GM19463 (cell line): ENCODE measurements around the gene RASGRP1.
"Not testable (repeated sequence)": the region's sequence is repeated elsewhere in the genome, so short reads cannot be mapped to it uniquely, and the experiment has no call there.

Experiments
- ATAC-seq: cut with Tn5 transposase; IDR thresholded peaks from one replicate; pipeline ENCODE4 v1.9.1; 2021; ENCODE audit warnings: mild to moderate bottlenecking, moderate library complexity; ENCODE audit not compliant: unreplicated experiment

RASGRP1 gene

DNA sequence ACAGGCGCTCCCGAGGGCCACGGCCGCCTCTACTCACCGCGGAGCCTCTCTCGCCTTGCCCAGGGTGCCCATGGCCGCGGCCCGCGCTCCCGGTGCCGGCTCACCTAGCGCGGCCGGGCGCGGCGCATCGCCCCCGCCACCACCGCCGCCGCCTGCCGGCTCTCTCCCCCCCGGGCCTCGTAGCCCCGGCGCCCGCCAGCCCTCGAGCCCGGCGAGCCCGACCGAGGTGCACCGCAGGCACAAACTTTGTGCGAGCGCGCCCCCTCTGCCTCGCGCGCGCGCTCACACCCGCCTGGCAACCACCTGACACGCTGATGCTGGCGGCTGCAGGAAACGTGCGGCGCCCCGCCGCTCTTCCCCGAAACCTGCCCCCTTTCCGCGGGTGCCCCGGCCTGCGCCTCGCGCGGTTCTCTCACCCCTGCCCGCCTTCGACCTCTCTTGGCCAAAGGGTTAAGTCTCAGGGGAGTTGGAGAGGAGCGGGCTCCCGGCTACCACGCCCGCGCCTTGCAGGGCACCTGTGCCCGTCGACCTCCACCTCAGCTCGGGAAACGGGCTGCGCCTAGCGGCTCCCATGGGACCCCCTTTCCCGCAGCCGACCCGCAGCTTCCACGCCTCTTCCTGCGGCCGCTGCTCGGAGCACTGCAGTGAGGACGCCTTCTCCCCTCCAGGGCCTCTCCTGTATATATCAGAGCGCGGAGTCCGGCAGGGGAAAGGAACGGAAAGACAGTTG is at the start of gene RASGRP1:
Gene RASGRP1, minus strand, starts transcription at position 258 of the 730 bp plus-strand sequence. Its CDS starts 186 bp downstream, at position 72.
- peak; percentile 64 for ATAC-seq

DNA sequence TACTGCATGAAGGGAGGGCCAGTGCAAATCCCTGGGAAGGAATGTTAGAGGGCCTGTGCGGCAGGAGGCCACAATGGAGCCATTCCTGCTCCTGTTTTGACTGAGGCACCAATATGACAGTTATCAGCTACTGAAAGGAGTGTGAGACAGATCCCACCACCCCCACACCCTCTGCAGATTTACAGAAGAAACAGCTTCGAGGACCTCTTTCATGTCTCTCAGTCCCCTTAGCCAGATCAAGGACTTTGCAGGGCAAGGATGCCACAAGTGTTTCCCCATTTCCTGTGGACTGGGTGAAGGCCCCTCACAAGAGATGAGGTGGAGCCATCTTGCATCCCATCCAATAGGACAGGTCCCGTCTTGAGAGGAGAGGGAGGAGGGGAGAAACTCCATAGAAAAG is 48.5 kb upstream of the RASGRP1 start:
- no peak for ATAC-seq

DNA sequence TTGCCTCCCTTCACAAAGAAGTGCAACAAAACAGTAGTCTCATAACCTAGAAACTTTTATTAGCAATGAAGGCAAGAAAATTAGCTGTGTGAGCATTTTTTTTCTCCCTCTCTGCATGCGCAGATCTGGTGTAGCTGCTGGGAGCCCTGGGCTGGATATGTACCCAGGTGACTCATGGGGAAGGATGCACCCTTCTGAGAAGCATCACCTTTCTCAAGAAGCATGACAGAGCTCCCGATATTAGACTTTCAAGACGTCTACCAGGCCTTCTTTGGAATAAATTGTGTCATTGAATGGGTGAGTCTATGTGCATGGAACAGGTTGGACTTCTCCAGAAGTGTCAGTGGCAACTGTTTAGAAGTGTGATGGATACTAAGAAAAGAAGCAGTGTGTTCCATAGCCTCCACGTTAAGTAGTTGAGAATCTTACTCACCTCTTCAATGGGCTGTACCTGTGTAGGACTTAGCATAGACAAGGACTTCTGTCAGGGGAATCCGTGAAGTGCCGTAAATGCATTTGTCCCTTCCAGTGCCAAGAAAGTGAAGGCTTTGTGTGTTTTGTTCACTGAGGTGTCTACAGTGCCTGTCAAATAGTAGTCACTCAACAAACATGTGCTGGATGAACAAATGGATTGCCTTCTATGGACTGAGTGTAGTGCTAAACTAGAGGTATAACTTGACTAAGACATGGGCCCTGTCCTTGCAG is 47.7 kb upstream of the RASGRP1 start:
- no peak for ATAC-seq

DNA sequence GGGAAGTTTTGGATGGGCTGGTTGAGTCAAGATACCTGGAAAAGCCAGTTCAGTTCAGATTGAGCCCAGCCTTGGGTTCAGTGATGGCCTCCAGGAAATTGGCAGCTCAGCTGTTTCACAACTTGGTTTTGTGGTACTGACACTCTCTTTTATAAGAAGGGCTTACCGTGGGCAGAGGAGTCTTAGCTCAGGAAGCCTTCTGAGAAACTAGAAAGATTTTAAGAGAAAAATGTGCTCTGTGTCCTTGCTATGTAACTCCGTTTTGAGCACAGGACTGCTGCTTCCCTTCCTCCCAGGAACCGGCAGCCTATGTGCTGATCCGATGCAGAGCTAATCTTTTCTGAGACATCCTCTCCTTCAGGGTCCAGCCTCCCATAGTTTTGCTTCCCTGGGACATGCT is 46.6 kb upstream of the RASGRP1 start:
- no peak for ATAC-seq

DNA sequence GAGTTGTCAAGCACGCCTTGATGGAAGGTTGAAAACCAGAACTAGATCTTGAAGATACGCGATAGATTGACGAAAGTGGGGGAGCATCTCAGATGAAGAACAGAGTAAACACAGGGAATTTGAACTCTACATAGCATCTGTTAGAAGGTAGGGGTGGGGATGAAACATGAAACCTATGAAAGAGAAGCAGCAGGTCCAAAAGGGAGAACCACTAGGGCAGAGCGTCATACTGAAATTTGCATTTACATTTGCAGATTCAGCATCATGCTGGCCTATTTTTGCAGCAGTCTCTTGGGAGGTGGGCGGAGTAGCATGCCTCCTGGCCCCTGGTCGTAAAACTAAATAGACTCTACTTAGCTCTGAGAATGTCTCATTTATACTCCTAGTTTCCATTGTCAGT is 46.1 kb upstream of the RASGRP1 start:
- peak; percentile 62 for ATAC-seq

DNA sequence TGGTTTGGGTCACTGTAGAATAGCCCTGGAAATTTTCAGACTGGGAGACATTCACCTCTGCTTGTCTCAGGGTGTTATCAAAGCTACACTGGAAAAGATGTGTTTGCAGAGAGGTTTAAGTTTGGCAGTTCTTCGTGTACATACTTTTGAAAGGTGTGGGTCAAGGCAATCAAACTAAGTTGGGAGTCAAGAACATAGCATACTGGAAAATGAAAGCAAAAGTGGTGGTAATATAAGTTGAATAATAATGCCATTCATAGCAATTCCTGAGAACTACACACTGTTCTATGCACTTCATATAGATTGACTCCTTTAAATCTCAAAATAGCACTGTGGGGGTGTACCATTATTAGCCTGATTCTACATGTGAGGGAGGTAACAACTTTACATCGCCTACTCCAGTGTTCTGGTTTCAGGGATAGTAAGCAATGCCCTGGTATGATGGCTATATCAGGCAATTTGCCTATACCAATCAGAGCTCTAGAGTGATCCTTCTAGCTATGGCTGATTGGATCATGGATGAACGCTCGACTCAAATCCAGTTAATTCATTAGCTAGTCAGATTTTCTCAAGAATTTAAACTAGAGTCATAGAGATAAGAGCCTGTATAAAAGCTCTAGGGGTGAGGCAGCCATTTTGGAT is 44.6 kb upstream of the RASGRP1 start:
- no peak for ATAC-seq

DNA sequence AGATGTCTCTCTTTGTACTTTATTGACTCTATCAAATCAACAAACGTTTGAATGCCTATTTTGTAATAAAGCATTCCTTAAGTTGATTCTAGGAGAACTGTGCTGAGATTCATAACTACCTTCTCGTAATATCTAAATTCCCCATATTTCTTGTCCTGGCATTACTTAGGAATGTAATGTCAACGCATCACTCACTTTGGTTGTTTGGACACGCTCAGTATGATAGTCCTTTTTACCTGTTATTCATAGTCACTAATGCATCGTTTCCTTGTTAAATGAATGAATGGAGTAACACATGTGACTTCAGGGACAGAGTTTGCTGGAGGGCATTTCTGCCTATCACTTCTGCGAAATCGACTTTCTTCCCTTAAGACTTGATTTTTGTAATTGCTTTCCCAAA is 44.1 kb upstream of the RASGRP1 start:
- no peak for ATAC-seq

DNA sequence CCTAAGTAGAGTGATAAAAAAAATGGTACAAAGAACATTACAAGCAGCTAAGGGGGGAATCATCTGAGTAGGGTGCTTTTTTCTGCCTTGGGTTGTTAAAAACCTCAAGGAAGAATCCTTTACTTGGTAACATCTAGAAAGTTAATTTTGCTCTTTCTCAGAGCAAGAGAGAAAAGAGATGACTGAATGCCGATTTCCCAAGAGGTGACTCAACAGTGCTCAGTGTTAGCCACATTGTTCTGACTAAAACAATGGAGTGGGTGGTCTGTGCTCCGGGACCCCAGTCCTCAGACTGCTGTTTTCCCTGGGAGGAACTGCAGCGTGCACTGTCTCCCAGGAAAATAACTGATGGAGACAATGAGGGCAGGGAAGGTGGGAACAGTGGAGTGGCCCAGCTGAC is 41.1 kb upstream of the RASGRP1 start:
- ATAC-seq: no peak

DNA sequence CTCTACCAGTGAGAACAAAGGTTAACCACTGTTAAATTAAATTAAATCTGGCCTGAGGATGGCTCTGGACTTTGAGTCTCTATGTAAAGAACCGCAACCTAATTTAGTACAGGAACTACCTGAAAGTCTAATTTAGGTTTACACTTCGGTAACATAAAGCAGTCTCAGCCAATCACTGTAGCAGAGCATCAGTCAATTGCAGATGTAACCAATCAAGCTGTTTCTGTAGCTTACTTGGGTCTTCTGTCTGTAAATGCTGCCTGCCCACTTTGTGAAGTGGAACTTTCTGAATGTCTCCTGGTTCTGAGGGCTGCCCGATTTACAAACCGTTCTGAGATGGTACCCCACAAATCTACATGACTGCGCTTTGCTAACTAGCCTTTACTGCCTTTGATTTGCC is 39.1 kb upstream of the RASGRP1 start:
- no peak for ATAC-seq

DNA sequence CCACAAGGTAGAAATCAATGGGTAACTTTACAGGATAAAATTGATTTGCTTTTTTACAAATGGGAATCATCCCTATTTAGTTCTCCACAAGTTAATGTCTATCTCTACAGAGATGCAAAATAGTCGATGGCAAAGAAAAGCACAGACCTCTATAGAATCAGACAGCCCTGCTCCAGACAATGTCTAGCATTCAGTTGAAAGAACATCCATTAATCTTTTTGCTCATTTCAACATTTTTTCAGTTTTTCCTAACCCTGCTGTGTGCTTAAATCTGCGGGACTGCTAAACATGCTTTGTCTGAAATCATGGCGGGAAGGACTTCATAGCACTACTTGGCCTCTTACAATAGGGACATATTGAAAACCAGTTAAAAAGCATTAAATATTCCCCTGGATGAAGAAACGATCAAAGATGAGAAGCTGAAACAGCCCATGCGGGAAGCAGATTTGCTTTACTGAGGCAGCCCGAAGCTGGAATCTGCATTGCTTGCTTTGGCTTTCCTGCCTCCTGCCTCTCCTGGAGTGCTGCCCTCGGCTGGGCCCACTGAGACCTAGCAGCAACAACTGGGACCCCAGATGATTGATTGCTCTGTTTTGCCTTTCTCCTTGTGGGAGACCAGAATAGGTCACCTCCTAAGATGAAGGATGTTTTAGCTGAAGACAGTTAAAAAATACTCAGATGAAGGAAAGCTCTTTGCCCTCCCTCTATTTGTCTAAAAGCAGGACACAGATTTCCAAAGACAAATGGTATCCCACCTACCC is 38.5 kb upstream of the RASGRP1 start:
- ATAC-seq: no peak

DNA sequence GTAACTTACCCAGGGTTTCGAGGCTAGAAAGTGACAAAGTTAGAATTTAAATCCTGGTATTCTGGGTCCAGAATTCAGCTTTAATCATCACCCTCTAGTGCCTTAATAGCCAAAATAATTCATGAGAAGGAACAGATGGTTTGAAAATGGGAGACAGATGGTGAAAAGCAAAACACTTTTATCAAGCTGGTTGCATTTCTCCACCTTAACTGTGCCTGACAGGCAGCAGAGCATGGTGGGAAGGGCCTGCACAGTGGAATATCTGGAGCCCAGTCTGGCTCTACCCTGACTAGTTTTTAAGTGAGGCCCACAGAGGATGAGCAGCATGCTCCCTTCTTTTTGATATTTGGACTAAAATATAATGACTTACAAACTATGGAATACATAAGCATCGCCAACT is 35.6 kb upstream of the RASGRP1 start:
- no peak for ATAC-seq

DNA sequence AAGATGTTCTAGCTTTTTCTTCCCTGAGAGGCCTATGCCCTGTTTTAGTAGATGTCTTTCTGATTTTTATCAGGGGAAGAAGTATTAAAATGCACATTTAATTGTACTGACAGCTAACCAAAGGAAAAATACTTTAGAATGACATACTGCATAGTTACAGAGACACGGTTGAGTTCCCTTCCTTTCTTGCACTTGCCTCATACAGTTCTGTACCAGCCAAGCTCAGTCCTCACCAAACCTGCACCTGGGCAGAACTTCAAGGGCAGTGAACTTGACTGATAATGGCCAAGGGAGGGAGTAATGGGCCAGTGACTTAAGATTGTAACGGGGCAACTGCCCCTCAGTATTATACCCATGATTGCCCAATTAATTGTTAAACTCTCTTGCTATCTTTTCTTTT is 34.1 kb upstream of the RASGRP1 start:
- no peak for ATAC-seq

DNA sequence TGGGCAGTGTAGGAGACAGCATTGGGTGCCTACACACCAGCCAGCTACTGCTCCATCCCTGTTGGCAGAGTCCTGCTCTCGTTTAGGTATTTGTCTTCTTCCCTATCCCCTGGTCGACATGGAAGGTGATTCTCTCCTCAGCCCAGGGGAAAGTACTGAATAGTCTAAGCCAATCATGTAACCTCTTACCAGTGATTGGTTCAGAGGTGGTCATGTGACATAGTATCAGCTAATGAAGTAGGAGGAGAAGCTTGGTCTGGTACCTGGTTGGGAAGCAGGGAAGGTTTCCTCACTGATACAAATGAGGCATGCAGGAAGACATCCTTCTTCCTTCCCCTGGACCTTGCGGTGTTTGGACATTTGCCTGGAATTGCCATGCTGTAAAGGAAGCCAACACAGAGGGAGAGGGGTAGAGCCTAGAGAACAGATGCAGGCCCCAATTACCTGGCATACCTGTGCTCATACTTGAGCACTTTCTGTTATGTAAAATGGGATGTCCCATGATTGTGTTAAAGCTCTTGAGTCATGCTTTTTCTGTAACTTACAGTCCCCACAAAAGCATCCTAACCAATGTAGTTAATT is 32.7 kb upstream of the RASGRP1 start:
- ATAC-seq: no peak

DNA sequence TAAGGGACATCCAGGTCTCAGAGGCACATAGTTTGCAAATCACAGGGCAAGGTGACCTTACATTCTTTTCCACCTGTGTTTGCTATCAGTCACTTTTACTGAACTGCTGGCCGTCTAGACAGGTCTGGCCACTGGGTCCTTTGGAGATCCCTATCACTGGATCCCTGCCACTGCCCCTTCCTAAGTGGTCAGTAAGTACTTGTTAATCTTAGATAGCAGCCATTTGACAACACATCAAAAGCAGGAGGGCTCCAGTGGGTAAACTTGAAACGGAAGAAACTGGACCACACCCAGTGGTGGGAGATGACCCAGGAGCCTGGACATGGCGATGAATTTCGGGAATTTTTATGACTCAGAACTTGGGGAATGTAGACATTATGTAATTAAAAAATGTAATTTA is 28.9 kb upstream of the RASGRP1 start:
- no peak for ATAC-seq

DNA sequence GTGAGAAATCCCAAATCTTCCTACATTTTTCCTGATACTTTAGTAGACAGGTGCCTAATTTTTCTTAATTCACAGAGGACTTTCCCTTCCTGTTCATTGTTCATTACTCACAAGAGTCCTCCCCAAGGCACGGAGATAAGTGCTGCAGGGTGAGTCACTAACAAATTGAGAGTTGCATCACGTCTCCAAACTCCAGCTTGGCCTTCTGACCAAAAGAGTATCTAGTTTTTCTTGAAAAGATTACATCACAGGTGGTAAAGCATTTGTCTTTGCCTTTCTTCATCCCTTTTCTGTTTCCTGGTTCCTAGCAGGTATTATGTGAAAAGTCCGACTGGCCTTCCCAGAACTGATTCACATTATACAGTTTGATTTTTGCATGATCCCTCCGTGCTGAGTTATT is 24.9 kb upstream of the RASGRP1 start:
- ATAC-seq: no peak

DNA sequence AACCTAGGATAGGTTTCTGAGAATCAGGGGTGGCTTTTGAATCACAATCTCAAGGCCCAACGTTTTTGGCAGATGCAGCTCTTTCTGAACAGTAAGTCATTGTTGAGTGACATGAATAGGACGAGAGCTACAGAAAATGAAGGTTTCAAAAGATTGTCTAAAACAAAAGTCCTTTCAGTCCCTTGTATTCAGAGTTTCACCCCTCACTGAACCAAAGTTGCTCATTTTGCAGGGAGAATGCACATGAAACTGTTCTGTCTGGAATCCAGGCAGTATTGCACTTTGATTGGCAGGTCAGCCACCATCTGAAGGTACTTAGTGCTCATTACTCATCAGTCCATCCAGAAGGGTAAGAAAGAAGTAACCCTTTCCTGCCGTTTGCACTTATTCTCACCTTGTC is 24.1 kb upstream of the RASGRP1 start:
- no peak for ATAC-seq

DNA sequence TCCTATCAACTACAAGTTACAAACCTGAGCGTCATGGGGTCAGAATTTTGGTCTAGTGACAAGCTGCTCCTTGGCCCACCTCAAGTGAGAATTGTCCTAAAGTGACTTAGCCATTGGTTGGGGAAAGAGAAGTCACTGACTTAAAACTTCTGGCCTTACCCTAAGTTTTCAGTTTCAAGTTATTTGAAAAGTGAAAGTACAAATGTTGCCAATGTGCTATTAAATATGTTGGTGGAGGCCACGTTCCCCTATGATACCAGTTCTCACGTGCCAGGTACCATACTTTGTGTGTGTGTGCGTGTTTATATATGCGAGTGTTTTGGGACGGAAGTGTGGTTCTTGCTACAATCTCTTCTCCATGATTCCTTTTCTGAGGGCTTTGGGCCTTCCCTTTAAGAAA is 22.6 kb upstream of the RASGRP1 start:
- ATAC-seq: peak; percentile 63

DNA sequence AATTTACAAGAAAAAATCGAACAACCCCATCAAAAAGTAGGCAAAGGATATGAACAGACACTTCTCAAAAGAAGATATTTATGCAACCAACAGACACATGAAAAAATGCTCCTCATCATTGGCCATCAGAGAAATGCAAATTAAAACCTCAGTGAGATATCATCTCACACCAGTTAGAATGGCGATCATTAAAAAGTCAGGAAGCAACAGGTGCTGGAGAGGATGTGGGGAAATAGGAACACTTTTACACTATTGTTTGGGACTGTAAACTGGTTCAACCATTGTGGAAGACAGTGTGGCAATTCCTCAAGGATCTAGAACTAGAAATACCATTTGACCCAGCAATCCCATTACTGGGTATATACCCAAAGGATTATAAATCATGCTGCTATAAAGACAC is 21.4 kb upstream of the RASGRP1 start:
- ATAC-seq: not testable (repeated sequence)

DNA sequence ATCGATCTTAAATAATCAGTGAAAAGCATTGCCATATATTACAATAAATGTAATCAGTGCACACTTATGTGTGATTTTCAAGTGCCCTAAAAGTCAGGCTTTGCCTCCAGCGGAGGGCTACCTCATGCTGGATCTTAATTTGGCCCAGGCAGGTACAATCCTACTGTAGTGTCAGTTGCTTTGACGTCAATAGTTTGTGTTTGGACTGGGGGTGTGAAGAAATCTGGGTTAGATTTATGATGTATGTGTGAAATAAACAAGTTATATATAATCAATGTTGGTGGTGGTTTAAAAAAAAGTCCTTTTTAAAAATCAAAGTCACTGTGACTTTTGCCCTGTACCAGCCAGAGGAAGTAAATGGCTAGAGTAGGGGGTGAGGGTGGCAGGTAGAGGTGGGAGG is 14.0 kb upstream of the RASGRP1 start:
- ATAC-seq: no peak

DNA sequence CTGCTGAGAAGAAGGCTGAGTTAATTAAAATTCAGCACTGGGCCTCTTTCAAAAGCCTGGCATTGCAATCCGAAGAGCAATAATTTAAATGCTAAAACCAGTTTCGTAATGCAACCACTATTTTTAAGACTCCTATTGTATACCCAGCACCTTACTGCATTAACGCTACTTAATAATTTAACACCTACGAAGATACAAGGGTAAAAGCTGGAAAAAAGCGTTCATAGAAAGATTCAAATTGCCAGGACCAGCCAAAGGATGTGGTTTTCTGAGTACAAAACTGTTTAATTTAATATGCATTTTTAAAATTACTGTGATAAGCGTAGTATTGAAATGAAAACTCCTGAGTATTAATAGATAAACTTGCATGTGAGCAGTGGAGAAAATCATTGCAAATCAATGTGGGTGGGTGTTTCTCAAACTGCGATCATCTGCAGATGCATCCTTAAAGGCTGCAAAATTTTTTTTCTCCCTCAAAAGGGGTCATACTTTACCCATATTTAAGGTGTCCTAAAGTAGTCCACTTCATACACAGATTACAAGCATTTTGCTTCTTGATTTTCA is 12.9 kb upstream of the RASGRP1 start:
- no peak for ATAC-seq

DNA sequence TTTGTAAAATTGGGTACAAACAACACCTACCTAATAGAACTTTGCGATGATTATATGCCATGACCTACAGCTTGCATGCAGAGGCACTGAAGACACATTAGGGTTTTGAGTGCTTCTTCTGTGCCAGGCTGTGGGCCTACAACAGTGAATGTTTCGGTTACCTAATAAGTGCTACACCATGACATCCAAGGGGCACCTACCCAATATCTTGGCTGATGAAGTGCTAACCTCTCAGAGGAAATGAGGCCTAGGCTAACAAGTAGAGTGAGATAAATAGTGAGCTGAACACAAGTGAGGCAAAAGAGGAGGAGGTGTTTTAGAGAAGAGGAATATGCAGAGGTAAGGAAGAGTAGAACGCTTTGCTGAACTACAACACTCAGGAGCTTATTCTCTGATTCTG is 12.2 kb upstream of the RASGRP1 start:
- no peak for ATAC-seq
